MM.1S (cell line): ENCODE measurements around the gene CCR2.
A peak's percentile ranks its signal among the peaks of the same experiment; 100 is the strongest.

Experiments used
- DNase-seq: peaks from one replicate; pipeline ENCODE4 v3.0.0-alpha.2; 2015
- H2AFZ ChIP-seq: fragments of 300-600 bp; sonication (generic); 2 replicates; pipeline ENCODE4 v1.6.0; 2016; ENCODE audit warnings: antibody characterized with exemption, low read length
- H3F3A ChIP-seq: fragments of 300-600 bp; sonication (generic); 2 replicates; pipeline ENCODE4 v1.6.1; 2016; ENCODE audit warnings: mild to moderate bottlenecking, antibody characterized with exemption, low read length, moderate library complexity, mixed read lengths; ENCODE audit not compliant: insufficient read depth
- H3K27ac ChIP-seq: fragments of 300-600 bp; sonication (generic); 2 replicates; pipeline ENCODE4 v1.5.1; 2016; ENCODE audit warnings: mild to moderate bottlenecking, low read length
- H3K27me3 ChIP-seq: fragments of 300-600 bp; sonication (generic); replicated peaks from 2 replicates; pipeline ENCODE4 v1.6.0; 2016; ENCODE audit warnings: low read length; ENCODE audit not compliant: insufficient read depth
- H3K36me3 ChIP-seq: fragments of 300-600 bp; sonication (generic); replicated peaks from 2 replicates; pipeline ENCODE4 v1.6.1; 2016; ENCODE audit warnings: mild to moderate bottlenecking, low read length, mixed read lengths; ENCODE audit not compliant: insufficient read depth
- H3K4me1 ChIP-seq: fragments of 300-600 bp; sonication (generic); 2 replicates; pipeline ENCODE4 v1.6.1; 2016; ENCODE audit warnings: low read length, mixed read lengths
- H3K4me2 ChIP-seq: fragments of 300-600 bp; sonication (generic); 2 replicates; pipeline ENCODE4 v1.6.0; 2016; ENCODE audit warnings: low read depth, low read length
- H3K4me3 ChIP-seq: fragments of 300-600 bp; sonication (generic); 2 replicates; pipeline ENCODE4 v1.5.1; 2016; ENCODE audit warnings: low read length, mixed read lengths
- H3K79me2 ChIP-seq: fragments of 300-600 bp; sonication (generic); 2 replicates; pipeline ENCODE4 v1.6.1; 2016; ENCODE audit warnings: mixed run types, low read length, mixed read lengths
- H3K9ac ChIP-seq: fragments of 300-600 bp; sonication (generic); 2 replicates; pipeline ENCODE4 v1.6.1; 2016; ENCODE audit warnings: low read length, mixed read lengths
- H3K9me2 ChIP-seq: fragments of 300-600 bp; sonication (generic); replicated peaks from 2 replicates; pipeline ENCODE4 v1.6.1; 2016; ENCODE audit warnings: mild to moderate bottlenecking, low read length, mixed read lengths; ENCODE audit not compliant: insufficient read depth
- H3K9me3 ChIP-seq: fragments of 300-600 bp; sonication (generic); replicated peaks from 2 replicates; pipeline ENCODE4 v1.6.1; 2016; ENCODE audit warnings: mild to moderate bottlenecking, low read length, mixed read lengths; ENCODE audit not compliant: insufficient read depth
- H4K20me1 ChIP-seq: fragments of 300-600 bp; sonication (generic); 2 replicates; pipeline ENCODE4 v1.6.1; 2016; ENCODE audit warnings: mild to moderate bottlenecking, low read length, moderate library complexity, mixed read lengths; ENCODE audit not compliant: insufficient read depth
- EZH2 ChIP-seq: fragments of 300-600 bp; sonication (generic); optimal IDR thresholded peaks from 2 replicates; pipeline ENCODE3; 2017; ENCODE audit warnings: low read depth, mild to moderate bottlenecking, antibody characterized with exemption, low read length, mixed read lengths
- EZH2phosphoT487 ChIP-seq: fragments of 300-600 bp; sonication (generic); IDR thresholded peaks from 2 replicates; pipeline ENCODE4 v1.6.1; 2018; ENCODE audit warnings: antibody characterized with exemption, low read length
- TF ChIP-seq, protein P1 (sequence below): fragments of 300-600 bp; sonication (generic); IDR thresholded peaks from 2 replicates; pipeline ENCODE4 v1.5.1; 2016; ENCODE audit warnings: antibody characterized with exemption, low read length, mixed read lengths

CCR2 gene

GRCh38 chr3:46395766-46396530 lies 42.0 kb downstream of the CCR2 start:
- Histone ChIP-seq H2AFZ (0 out of 2 replicates have a peak overlapping the region, but pooled peaks have one; percentile 1), H3K9me3 (no peaks in the 10 kb centered on the region), H3K9me2 (no peaks in the 10 kb centered on the region), H3K36me3 (no peaks in the 10 kb centered on the region), H3K79me2 (no peaks in the 10 kb centered on the region), H3K4me1 (peaks cover 81% of the 10 kb centered on the region), H3K27me3 (no peaks in the 10 kb centered on the region), H4K20me1 (no peaks in the 10 kb centered on the region), H3F3A (peaks cover 29% of the 10 kb centered on the region), H3K4me2 (peak overlapping the region; percentile 29), H3K27ac (peak overlapping the region; percentile 84), H3K4me3 (no peak overlapping the region), H3K9ac (peak overlapping the region; percentile 16; the same call in 1 of the 2 replicates)
- TF ChIP-seq, protein P1, sequence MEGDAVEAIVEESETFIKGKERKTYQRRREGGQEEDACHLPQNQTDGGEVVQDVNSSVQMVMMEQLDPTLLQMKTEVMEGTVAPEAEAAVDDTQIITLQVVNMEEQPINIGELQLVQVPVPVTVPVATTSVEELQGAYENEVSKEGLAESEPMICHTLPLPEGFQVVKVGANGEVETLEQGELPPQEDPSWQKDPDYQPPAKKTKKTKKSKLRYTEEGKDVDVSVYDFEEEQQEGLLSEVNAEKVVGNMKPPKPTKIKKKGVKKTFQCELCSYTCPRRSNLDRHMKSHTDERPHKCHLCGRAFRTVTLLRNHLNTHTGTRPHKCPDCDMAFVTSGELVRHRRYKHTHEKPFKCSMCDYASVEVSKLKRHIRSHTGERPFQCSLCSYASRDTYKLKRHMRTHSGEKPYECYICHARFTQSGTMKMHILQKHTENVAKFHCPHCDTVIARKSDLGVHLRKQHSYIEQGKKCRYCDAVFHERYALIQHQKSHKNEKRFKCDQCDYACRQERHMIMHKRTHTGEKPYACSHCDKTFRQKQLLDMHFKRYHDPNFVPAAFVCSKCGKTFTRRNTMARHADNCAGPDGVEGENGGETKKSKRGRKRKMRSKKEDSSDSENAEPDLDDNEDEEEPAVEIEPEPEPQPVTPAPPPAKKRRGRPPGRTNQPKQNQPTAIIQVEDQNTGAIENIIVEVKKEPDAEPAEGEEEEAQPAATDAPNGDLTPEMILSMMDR = no peak
- no peak for TF ChIP-seq EZH2phosphoT487
- TF ChIP-seq EZH2 = no peak
- DNase-seq = peak; percentile 71

DNA sequence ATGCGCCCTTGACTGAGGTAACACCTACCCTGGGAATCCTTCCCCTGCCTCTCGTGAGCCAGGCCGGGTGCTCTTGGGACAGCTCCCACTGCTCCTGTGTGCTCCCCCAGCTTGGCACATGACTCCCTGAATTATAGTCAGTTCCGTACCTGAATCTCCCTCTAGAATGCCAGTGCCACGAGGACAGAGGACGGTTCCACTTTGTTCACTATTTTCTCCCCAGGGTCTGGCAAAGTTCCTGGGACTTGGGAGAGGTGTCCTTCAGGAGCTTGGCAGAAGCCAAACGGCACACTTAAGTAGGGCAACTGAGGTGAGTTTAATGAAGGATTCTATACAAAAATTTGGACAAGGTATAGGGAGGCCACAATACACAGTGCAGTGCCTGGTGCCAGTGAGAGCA lies 43.2 kb downstream of the CCR2 start:
- Histone ChIP-seq H3K36me3 (no peaks in the 10 kb centered on the region), H3F3A (peaks cover 21% of the 10 kb centered on the region), H2AFZ (no peak overlapping the region), H3K79me2 (no peaks in the 10 kb centered on the region), H4K20me1 (no peaks in the 10 kb centered on the region), H3K4me3 (no peak overlapping the region), H3K27me3 (no peaks in the 10 kb centered on the region), H3K27ac (peak overlapping the region; percentile 84; the same call in 1 of the 2 replicates), H3K4me1 (peaks cover 70% of the 10 kb centered on the region), H3K9ac (no peak overlapping the region), H3K4me2 (no peak overlapping the region), H3K9me3 (no peaks in the 10 kb centered on the region), H3K9me2 (no peaks in the 10 kb centered on the region)
- TF ChIP-seq, protein P1 = no peak
- TF ChIP-seq EZH2phosphoT487 (no peak), EZH2 (no peak)
- no peak for DNase-seq

GRCh38 chr3:46398186-46398955 lies 44.5 kb downstream of the CCR2 start:
- H3K79me2 ChIP-seq = no peaks in the 10 kb centered on the region
- TF ChIP-seq EZH2 (no peak), EZH2phosphoT487 (no peak)
- TF ChIP-seq, protein P1 = no peak
- H3K4me1 ChIP-seq = peaks cover 58% of the 10 kb centered on the region

More at GRCh38 chr3:46398186-46398955, 44.5 kb downstream of the CCR2 start:
- no peak overlapping the region for H2AFZ ChIP-seq
- H3K9me3 ChIP-seq = no peaks in the 10 kb centered on the region
- DNase-seq = no peak
- no peak overlapping the region for H3K27ac ChIP-seq
- H3K9me2 ChIP-seq = no peaks in the 10 kb centered on the region
- no peaks in the 10 kb centered on the region for H3K27me3 ChIP-seq
- no peaks in the 10 kb centered on the region for H3K36me3 ChIP-seq
- H3K4me3 ChIP-seq = no peak overlapping the region
- no peaks in the 10 kb centered on the region for H4K20me1 ChIP-seq
- no peak overlapping the region for H3K9ac ChIP-seq
- peaks cover 18% of the 10 kb centered on the region for H3F3A ChIP-seq
- H3K4me2 ChIP-seq = no peak overlapping the region
